CD4-positive, alpha-beta T cell treated with Interleukin-17A for 4 hours (primary cell): Measurements from ENCODE around the gene NOTUM.
"Not testable (repeated sequence)": the region's sequence is repeated elsewhere in the genome, so short reads cannot be mapped to it uniquely, and the experiment has no call there.

ENCODE experiments used
- DNase-seq: peaks from one replicate; pipeline ENCODE4 v3.0.0-alpha.2; 2020; ENCODE audit warnings: mixed read lengths

Gene NOTUM

GRCh38 chr17:81922566-81923301, 38.3 kb downstream of the NOTUM start:
- DNase-seq = no peak

DNA sequence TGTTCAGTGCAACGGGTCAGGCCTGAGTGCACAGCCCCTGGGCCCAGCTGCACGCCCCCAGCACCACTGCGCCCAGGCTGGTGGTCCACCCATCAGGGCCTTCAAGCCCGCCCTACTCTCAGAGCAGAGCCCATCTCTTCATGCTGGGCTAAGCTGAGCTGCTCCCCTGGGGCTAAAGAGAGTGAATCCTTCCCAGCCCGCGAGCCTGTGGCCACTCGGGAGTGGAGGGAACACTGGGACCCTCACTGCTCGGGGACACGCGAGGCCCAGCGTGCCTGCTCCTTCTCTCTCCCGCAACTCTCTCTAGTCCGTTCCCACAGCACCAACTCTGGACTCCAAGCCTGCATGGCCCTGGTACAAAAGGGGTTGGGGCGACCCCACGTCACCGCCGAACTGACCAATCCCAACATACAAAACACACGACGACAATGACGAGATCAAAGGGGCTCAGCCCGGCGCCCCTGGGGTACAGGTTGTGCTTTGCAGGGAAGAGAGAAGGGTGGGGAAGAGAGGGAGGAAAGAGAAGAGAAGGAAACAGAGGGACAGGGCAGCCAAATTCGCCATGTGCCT, 38.9 kb downstream of the NOTUM start:
- DNase-seq = no peak

DNA sequence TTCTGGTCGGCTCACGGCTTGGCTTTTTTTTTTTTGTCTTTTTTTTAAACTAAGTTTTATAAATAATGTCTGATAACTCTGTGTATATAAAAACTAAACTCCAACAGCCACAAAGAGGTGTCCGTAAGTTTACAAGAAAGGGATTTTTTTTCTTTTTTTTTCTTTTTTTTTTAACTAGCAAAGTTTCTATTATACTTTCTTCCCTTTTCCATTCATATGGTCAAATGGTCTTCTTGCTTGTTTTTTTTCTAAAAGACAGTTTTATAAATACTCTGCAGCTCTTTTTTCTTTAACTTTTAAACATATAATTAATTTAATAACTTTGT, 39.5 kb downstream of the NOTUM start:
- DNase-seq = no peak

DNA sequence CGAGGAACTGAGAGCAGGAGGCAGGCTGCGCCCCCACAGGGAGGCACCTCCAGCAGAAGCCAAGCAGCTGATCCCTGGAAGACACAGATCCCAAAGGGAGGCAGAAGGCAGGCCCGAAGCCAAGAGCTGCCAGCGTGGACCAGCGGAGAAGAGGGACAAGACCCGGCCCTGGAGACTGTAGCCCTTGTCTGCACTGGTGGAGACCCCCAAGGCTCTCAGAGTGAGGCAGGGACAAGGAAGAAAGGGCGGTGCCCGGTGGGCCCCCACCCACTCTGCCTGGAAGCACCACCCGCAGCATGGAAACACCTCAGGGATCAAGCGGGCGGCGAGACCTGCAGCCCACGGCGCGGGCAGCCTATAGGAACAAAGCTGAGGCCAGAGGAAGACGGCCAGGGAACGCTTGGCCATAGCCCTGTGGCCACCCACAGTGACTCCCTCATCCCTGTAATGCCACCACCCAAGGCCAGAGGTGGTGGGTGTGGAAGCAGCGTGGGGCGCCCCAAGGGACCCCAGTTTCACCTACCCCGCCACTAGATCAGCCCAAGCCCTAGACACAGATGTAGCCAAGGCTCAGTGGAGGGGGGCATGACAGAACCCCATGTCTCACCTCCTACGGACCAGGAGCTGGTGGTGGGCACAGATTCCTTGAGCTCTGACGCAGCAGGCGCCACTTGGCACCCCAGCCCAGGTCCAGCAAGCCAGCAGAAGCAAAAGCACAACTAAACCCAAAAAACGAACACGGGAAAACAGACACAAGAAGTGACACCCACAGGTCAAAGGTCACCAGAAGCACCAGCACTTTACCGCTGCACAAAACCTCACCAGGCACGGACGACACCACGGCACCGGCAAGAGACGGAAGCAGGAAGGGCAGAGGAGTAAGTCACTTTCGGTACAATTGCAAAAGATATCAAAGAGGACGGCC, 40.1 kb downstream of the NOTUM start:
- no peak for DNase-seq

DNA sequence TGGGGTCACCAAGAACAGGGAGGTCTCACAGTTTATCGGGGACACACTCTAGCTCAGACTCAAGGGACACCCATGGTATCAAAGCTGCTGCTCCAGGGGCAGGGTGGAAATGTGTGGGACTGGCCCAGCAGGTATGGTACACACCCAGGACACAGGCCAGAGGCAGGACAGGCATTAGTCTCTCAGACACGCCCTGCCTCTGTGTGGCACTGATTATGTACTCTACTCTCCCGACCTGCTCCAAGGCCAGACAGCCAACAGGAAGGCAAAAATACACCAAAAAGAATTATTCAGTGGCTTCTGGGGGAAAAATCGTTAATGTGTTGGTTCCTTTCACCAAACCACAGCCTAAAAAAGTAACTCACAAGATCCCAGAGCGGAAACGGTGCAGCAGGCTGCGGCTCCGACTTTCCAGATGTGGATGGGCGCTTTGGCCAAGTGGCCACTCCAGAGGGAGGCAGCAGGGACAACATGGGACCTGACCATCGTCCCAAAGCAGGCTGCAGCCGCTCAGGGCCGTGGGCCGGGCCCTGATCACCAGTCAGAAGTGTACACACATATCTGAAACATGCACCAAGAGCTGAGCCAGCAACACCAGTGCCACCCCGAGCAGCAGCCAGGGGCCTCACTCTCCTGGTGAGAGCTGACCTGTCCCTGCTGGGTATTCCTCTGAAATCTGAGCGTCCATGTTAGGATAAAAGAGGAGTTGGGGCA, 42.0 kb downstream of the NOTUM start:
- DNase-seq = no peak

DNA sequence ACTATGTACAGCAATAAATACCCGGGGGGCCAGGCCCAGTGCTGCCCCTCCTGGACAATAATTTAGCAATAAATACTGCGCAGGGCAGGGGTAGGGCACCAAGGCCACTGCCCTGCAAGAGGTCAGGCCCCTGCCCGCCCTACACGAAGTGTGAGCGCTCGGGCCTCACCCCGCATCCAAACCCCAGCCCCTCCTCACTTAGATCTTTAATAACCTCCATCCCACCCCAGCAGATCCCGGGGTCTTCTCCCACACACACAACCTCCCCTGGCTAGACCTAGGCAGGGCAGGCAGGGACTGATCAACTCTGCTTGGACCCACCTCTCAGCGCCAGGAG, 42.7 kb downstream of the NOTUM start:
- not testable (repeated sequence) for DNase-seq

DNA sequence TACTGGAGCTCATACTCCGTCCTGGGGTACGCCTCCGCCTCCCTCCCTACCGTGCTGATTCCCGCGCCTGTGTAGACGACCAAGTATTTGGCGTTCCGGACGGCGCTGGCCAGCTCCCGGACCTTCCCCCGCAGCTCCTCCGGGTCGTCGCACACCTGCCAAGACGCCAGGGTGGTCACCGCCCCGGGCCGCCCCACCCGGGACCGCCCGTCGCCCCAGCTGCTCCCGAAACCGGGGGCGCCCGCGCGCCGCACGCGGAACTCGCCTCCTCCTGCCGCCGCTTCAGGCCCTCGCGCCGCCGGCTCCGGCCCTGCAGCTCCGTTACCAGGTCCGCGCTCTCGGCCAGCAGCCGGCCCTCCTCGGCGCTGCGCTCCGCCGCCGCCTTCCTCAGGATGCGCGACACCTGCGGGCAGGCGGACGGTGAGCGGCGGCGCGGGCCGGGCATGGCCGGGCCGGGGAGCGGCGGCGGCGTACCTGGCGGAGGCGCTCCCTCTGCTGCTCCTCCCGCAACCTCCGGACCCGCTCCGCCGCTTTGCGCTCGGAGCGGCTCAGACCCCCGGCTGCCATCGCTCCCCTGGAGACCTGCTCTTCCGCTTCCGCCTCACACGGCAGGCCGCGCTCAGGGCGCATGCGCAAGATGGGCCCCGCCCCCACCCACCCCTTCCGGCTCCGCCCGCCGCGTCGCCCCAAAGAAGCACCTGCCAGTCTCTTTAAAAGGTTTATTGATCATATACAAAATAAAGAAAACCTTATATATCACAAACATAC, 43.2 kb downstream of the NOTUM start, which contains the start of gene SIRT7:
TSS of gene SIRT7 (minus strand) at position 612 of the 768 bp plus-strand sequence. CDS start at position 567, 45 bp downstream.
- DNase-seq = peak; percentile 95

- DNase-seq = no peak
Observed at GRCh38 chr17:81916234-81917001, 44.6 kb downstream of the NOTUM start.

- DNase-seq = no peak
Observed at GRCh38 chr17:81915331-81915730, 45.7 kb downstream of the NOTUM start.

DNA sequence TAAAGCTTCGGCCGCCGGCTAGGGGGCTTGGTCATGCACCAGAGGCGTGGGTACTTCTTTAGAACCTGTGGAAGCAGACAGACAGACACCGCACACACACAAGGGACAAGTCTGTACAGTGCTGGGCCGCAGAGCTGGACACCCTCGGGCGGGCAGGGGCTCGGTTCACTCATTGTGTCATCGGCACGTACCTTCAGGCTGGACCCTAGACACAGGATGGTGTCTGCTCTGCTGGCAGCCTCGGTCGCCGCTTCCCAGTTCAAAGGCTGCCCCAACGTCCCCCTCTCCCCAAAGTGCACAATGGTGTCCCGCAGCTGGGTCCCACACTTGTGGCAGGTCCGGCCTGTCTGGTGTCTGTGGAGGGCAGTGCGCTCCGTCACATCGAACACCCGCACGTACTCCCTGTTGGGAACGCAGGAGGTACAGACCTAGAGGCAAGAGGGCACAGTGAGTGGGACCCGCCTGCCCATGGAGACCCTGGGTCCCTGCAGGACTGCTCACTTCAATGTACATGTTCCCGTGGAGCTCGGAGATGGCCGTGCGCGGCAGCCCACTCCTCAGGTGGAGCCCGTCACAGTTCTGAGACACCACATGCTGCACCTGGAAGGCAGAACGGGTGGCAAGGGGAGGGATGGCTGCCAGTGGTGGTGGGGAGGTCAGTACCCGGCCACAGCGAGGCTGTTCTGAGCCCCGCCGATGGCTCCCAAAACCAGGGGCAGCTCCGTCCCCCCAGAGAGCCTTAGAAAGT, 46.7 kb downstream of the NOTUM start:
- no peak for DNase-seq

- DNase-seq = no peak
Observed at GRCh38 chr17:81913394-81914102, 47.4 kb downstream of the NOTUM start.

DNA sequence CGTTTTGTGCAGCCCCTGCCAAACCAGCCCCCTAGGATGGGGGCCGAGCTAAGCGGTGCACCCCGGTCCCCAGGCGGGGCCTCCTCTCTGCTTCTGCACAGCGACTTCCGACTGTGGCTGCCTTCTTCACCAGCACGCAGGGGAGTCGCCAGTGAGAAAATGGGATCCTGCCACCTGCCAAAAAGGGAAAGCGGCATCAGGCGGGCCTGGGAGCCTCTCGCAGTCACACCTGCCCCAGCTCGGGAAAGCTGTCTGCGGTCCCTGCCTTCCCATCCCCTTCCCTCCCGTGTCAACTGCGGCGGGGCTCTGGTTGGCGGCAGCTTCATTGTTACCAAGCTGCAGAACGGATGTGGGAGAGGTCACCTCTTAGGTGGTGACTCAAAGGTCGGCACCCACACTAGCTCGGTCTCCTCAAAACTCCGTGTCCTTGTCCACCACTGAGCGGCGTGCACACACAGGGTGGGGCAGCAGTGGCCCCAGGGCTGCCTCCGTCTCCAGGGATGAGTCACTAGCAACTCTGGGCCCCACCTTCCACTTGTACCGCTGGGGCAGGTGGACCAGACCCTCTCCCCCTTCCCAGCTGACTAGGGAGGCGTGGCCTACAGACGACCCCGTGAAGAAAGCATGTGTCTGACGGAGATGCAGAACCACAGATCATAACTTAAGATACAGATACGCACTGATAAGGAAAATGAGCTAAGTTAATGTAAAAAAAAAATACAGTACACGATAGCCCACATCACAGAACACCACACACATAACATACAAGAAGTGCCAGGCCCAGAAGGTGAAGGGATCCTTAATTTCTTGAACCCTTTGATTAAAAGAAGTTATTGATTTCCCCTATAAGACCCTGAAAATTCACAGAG, 48.3 kb downstream of the NOTUM start:
- DNase-seq = no peak

DNA sequence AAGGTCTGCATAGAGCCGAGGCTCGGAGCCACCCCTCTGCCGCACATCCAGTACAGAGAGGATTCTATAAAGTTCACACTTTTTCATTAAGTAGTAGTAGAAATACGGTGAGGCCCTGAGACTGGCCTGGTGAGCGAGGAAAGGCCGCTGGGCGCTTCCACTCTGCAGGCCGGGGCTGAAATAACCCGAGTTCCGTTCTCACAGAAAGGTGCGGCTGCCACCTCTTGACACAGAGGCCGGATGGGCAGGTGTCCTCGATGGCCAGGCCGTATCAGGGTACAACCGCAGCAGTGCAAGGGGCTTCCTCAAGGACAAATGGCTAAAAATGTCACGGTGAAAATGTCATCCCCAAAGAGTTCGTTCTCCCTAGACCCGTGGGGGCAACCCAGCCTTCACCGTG, 49.0 kb downstream of the NOTUM start:
- no peak for DNase-seq

- DNase-seq = peak; percentile 97
Observed at GRCh38 chr17:81911277-81911961, 49.6 kb downstream of the NOTUM start, which contains the start of gene PCYT2. PCYT2 (minus strand) TSS chr17:81911399; CDS start chr17:81911355, 44 bp downstream.

- DNase-seq = no peak
Observed at GRCh38 chr17:81910840-81911276, 50.1 kb downstream of the NOTUM start.

GRCh38 chr17:81909966-81910839, 50.8 kb downstream of the NOTUM start:
- DNase-seq = no peak

DNA sequence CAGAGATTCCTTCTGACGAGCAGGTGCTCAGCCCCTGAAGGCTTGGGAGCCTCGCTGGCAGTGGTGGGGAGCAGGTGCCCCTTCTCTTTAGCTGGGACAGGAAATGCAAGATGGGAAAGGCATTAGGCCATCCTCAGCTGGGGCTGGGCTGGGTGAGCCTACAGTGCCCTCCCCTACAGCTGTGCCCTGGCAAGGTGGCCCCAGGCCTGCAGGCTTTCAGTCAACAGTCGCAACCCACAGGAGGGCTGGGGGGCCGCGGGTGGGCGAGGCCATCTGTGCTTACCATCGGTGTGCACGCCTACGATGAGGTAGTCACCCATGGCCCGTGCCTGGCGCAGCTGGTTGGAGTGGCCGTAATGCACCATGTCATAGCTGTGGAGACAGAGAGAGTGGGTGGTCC, 51.8 kb downstream of the NOTUM start:
- DNase-seq = no peak
